Activated CD4-positive, alpha-beta memory T cell treated with anti-CD3 and anti-CD28 coated beads for 36 hours (primary cell): ENCODE data around the gene NKX1-1. TPM values are rescaled to one million over a fixed set of nuclear protein-coding genes. Genes with fewer than 3 reads are reported as not detected.

Experiments
- CTCF ChIA-PET: fragments of 350-600 bp; sonication (Branson Sonifier 250); formaldehyde crosslinking; loops from one replicate; lab custom pipeline; 2021; ENCODE audit warnings: antibody characterized with exemption, inconsistent platforms; lab: Charles Lee
- POLR2A ChIA-PET: fragments of 350-600 bp; sonication (Branson Sonifier 250); formaldehyde crosslinking; loops from one replicate; lab custom pipeline; 2021; ENCODE audit warnings: antibody characterized with exemption; lab: Charles Lee
- DNase-seq: peaks from one replicate; pipeline ENCODE4 v3.0.0-alpha.2; 2020
- H3K27ac Mint-ChIP-seq: one replicate; pipeline ENCODE4 v1.8.0; 2021; ENCODE audit warnings: mixed read lengths
- H3K27me3 Mint-ChIP-seq: one replicate; pipeline ENCODE4 v1.8.0; 2021; ENCODE audit warnings: mixed read lengths
- H3K36me3 Mint-ChIP-seq: one replicate; pipeline ENCODE4 v1.8.0; 2021; ENCODE audit warnings: mixed read lengths
- H3K4me1 Mint-ChIP-seq: one replicate; pipeline ENCODE4 v1.8.0; 2021; ENCODE audit warnings: low read depth, mixed read lengths
- H3K4me3 Mint-ChIP-seq: one replicate; pipeline ENCODE4 v1.8.0; 2021; ENCODE audit warnings: mild to moderate bottlenecking, mixed read lengths
- H3K9me3 Mint-ChIP-seq: one replicate; pipeline ENCODE4 v1.8.0; 2021; ENCODE audit warnings: mixed read lengths
- intact Hi-C: fragments of 100-400 bp; cut with micrococcal nuclease; formaldehyde crosslinking; loops from one replicate; pipeline ENCODE4 v1.15.1; 2023
- total RNA-seq, 2 experiments: library from RNA; stranded (reverse); gene quantifications; one replicate each; pipeline ENCODE4 v1.2.3, GENCODE V29; 2021

NKX1-1 gene
- total RNA-seq, 2 experiments from 2014 or later: not detected

- peaks cover 2% of the 10 kb centered on the region for H3K4me1 Mint-ChIP-seq
- H3K27me3 Mint-ChIP-seq: peaks cover 52% of the 10 kb centered on the region
- H3K36me3 Mint-ChIP-seq: no peaks in the 10 kb centered on the region
- intact Hi-C loops: no loop called here
- no peaks in the 10 kb centered on the region for H3K9me3 Mint-ChIP-seq
- POLR2A ChIA-PET: no interaction called here
- CTCF ChIA-PET: no interaction called here
- H3K4me3 Mint-ChIP-seq: no peak overlapping the region
- DNase-seq: no peak
- no peak overlapping the region for H3K27ac Mint-ChIP-seq
These were observed 427 bp downstream of the NKX1-1 start for GRCh38 chr4:1405636-1406393.

- no peak for DNase-seq
- Mint-ChIP-seq H3K27me3 (peaks cover 52% of the 10 kb centered on the region), H3K4me1 (peaks cover 2% of the 10 kb centered on the region), H3K4me3 (no peak overlapping the region), H3K9me3 (no peaks in the 10 kb centered on the region), H3K27ac (no peak overlapping the region), H3K36me3 (no peaks in the 10 kb centered on the region)
- intact Hi-C loops: no loop called here
- CTCF ChIA-PET: no interaction called here
- POLR2A ChIA-PET: no interaction called here
These were observed 997 bp downstream of the NKX1-1 start for GRCh38 chr4:1405254-1405635.

GRCh38 chr4:1404573-1405253 lies 1.5 kb downstream of the NKX1-1 start:
- H3K4me1 Mint-ChIP-seq: peaks cover 2% of the 10 kb centered on the region
- intact Hi-C loops: no loop called here

GRCh38 chr4:1403591-1404572 lies 2.4 kb downstream of the NKX1-1 start:
- peaks cover 2% of the 10 kb centered on the region for H3K4me1 Mint-ChIP-seq
- ChIA-PET POLR2A (no interaction called here), CTCF (no interaction called here)
- peaks cover 2% of the 10 kb centered on the region for H3K9me3 Mint-ChIP-seq
- H3K36me3 Mint-ChIP-seq: no peaks in the 10 kb centered on the region
- DNase-seq: no peak
- no peak overlapping the region for H3K27ac Mint-ChIP-seq
- intact Hi-C loops: no loop called here
- H3K27me3 Mint-ChIP-seq: peaks cover 46% of the 10 kb centered on the region
- H3K4me3 Mint-ChIP-seq: no peak overlapping the region

More at GRCh38 chr4:1404573-1405253, 1.5 kb downstream of the NKX1-1 start:
- Mint-ChIP-seq H3K27ac (no peak overlapping the region), H3K36me3 (no peaks in the 10 kb centered on the region), H3K4me3 (no peak overlapping the region), H3K9me3 (no peaks in the 10 kb centered on the region), H3K27me3 (peaks cover 52% of the 10 kb centered on the region)
- CTCF ChIA-PET: no interaction called here
- no peak for DNase-seq
- POLR2A ChIA-PET: no interaction called here

- peaks cover 2% of the 10 kb centered on the region for H3K4me1 Mint-ChIP-seq
- peaks cover 39% of the 10 kb centered on the region for H3K27me3 Mint-ChIP-seq
- no peaks in the 10 kb centered on the region for H3K36me3 Mint-ChIP-seq
- CTCF ChIA-PET: no interaction called here
- no peak overlapping the region for H3K4me3 Mint-ChIP-seq
- intact Hi-C loops: no loop called here
- POLR2A ChIA-PET: no interaction called here
- H3K27ac Mint-ChIP-seq: no peak overlapping the region
- H3K9me3 Mint-ChIP-seq: peaks cover 5% of the 10 kb centered on the region
- peak; percentile 8 for DNase-seq
These were observed 3.1 kb downstream of the NKX1-1 start for GRCh38 chr4:1403177-1403583.

GRCh38 chr4:1402516-1403091 lies 3.6 kb downstream of the NKX1-1 start:
- peaks cover 5% of the 10 kb centered on the region for H3K9me3 Mint-ChIP-seq
- peak; percentile 8 for DNase-seq
- H3K27ac Mint-ChIP-seq: no peak overlapping the region
- intact Hi-C loops: no loop called here
- peaks cover 36% of the 10 kb centered on the region for H3K27me3 Mint-ChIP-seq
- peaks cover 2% of the 10 kb centered on the region for H3K4me1 Mint-ChIP-seq
- H3K36me3 Mint-ChIP-seq: no peaks in the 10 kb centered on the region
- ChIA-PET CTCF (no interaction called here), POLR2A (no interaction called here)
- H3K4me3 Mint-ChIP-seq: no peak overlapping the region

GRCh38 chr4:1402021-1402515 lies 4.2 kb downstream of the NKX1-1 start:
- ChIA-PET POLR2A (no interaction called here), CTCF (no interaction called here)
- DNase-seq: peak; percentile 8
- H3K36me3 Mint-ChIP-seq: no peaks in the 10 kb centered on the region
- peaks cover 5% of the 10 kb centered on the region for H3K9me3 Mint-ChIP-seq
- H3K27ac Mint-ChIP-seq: no peak overlapping the region
- H3K27me3 Mint-ChIP-seq: peaks cover 31% of the 10 kb centered on the region
- H3K4me3 Mint-ChIP-seq: no peak overlapping the region
- intact Hi-C loops: no loop called here
- H3K4me1 Mint-ChIP-seq: no peaks in the 10 kb centered on the region

- ChIA-PET POLR2A (no interaction called here), CTCF (no interaction called here)
- DNase-seq: peak; percentile 6
- intact Hi-C loops: no loop called here
- H3K27me3 Mint-ChIP-seq: peaks cover 30% of the 10 kb centered on the region
- H3K27ac Mint-ChIP-seq: no peak overlapping the region
- no peaks in the 10 kb centered on the region for H3K36me3 Mint-ChIP-seq
- no peak overlapping the region for H3K4me3 Mint-ChIP-seq
- H3K9me3 Mint-ChIP-seq: peaks cover 9% of the 10 kb centered on the region
- no peaks in the 10 kb centered on the region for H3K4me1 Mint-ChIP-seq
These were observed 4.7 kb downstream of the NKX1-1 start for GRCh38 chr4:1401409-1402020.

GRCh38 chr4:1400831-1401408 lies 5.3 kb downstream of the NKX1-1 start:
- Mint-ChIP-seq H3K36me3 (no peaks in the 10 kb centered on the region), H3K9me3 (peaks cover 10% of the 10 kb centered on the region), H3K27me3 (peaks cover 30% of the 10 kb centered on the region), H3K27ac (no peak overlapping the region), H3K4me1 (no peaks in the 10 kb centered on the region), H3K4me3 (no peak overlapping the region)
- intact Hi-C loops: no loop called here
- peak; percentile 6 for DNase-seq
- ChIA-PET CTCF (no interaction called here), POLR2A (no interaction called here)

GRCh38 chr4:1400191-1400805 lies 5.9 kb downstream of the NKX1-1 start:
- no peak for DNase-seq
- Mint-ChIP-seq H3K36me3 (peaks cover 3% of the 10 kb centered on the region), H3K4me3 (no peak overlapping the region), H3K4me1 (no peaks in the 10 kb centered on the region), H3K27ac (no peak overlapping the region), H3K27me3 (peaks cover 29% of the 10 kb centered on the region), H3K9me3 (peaks cover 10% of the 10 kb centered on the region)
- POLR2A ChIA-PET: no interaction called here
- CTCF ChIA-PET: no interaction called here
- intact Hi-C loops: no loop called here
